ENCODE data around the gene FTH1. TPM values are rescaled to one million over a fixed set of nuclear protein-coding genes. Genes with fewer than 3 reads are reported as not detected.

The FTH1 gene
- total and polyA plus RNA-seq, 2 of the 13 experiments (the other 11 are each of a cell fraction or from before 2014, with no cell fraction given), result 607 to 760 TPM

DNA sequence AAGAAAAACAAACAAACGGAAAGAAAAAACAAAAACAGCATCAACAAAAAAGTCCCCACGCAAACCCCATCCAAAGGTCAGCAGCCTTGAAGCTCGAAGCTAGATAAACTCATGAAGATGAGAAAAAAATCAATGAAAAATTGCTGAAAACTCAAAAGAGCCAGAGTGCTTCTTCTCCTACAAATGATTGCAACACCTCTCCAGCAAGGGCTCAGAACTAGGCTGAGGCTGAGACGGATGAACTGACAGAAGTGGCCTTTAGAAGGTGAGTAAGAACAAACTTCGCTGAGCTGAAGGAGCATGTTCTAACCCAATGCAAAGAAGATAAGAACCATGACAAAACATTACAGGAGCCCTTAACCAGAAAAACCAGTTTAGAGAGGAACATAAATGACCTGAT is 18.4 kb upstream of the FTH1 start (continued):
- no peak for TF ChIP-seq SP1 (IDR thresholded peaks at IDR 0.05)
- no peak for TF ChIP-seq SP1 (CRISPR knock-in tag; IDR thresholded peaks at IDR 0.05)
- no peak for TF ChIP-seq SOX6 (IDR thresholded peaks at IDR 0.05)
- TF ChIP-seq SOX6 (CRISPR knock-in tag; IDR thresholded peaks at IDR 0.05), result peak; percentile 49; the same call in 1 of the 2 replicates
- TF ChIP-seq, protein P1, sequence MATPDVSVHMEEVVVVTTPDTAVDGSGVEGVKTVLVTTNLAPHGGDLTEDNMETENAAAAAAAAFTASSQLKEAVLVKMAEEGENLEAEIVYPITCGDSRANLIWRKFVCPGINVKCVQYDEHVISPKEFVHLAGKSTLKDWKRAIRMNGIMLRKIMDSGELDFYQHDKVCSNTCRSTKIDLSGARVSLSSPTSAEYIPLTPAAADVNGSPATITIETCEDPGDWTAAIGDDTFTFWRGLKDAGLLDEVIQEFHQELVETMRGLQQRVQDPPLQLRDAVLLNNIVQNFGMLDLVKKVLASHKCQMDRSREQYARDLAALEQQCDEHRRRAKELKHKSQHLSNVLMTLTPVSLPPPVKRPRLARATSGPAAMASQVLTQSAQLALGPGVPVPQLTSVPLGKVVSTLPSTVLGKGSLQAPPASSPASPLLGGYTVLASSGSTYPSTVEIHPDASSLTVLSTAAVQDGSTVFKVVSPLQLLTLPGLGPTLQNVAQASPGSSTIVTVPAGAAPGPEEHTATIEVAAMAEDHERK (CRISPR knock-in tag; IDR thresholded peaks at IDR 0.05; ENCODE audit: low read depth), result no peak
- TF ChIP-seq, protein P2, sequence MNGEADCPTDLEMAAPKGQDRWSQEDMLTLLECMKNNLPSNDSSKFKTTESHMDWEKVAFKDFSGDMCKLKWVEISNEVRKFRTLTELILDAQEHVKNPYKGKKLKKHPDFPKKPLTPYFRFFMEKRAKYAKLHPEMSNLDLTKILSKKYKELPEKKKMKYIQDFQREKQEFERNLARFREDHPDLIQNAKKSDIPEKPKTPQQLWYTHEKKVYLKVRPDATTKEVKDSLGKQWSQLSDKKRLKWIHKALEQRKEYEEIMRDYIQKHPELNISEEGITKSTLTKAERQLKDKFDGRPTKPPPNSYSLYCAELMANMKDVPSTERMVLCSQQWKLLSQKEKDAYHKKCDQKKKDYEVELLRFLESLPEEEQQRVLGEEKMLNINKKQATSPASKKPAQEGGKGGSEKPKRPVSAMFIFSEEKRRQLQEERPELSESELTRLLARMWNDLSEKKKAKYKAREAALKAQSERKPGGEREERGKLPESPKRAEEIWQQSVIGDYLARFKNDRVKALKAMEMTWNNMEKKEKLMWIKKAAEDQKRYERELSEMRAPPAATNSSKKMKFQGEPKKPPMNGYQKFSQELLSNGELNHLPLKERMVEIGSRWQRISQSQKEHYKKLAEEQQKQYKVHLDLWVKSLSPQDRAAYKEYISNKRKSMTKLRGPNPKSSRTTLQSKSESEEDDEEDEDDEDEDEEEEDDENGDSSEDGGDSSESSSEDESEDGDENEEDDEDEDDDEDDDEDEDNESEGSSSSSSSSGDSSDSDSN (CRISPR knock-in tag; IDR thresholded peaks at IDR 0.05), result no peak
- no peak for TF ChIP-seq POLR2AphosphoS2 (IDR thresholded peaks at IDR 0.05; ENCODE audit: low read depth, low read length)

DNA sequence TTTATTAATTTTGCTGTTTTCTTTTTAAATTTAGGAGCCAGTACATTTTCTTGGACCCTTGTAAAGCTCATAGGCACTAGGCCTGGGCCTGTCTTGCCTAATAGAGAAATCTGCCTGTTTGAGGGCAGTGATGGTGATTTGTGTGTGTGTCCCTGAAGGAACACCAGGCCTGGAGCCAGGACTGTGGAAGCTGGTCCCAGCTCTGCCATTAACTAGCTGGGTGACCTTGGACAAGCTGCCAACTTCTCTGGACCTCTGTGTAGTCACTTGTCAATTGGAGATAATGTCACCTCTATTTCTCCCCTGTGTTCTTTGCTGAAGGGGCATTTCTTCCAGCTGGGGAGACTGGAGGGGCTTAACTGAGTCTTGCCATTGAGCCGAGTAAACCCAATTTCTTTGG is 16.0 kb upstream of the FTH1 start:
- Histone ChIP-seq H3K4me3 (replicated peaks in 1 of 3; ENCODE audit: insufficient read depth in 1 of 3, low read depth in 2 of 3, low read length in 3 of 3) (no peak overlapping the region), H2AFZ (ENCODE audit: low read length) (no peak overlapping the region), H3K27ac (ENCODE audit: extremely low read length, insufficient read depth, low read length) (peak overlapping the region; percentile 46), H3K36me3 (replicated peaks in 1 of 2; ENCODE audit: control insufficient read depth in 1 of 2, insufficient read depth in 2 of 2, low read length in 2 of 2) (no peaks in the 10 kb centered on the region), H4K20me1 (ENCODE audit: insufficient read depth, low read length) (no peaks in the 10 kb centered on the region), H3K4me2 (ENCODE audit: low read depth, low read length) (no peak overlapping the region), H3K4me1 (ENCODE audit: insufficient read depth, low read length) (peaks cover 87% of the 10 kb centered on the region), H3K9me3 (ENCODE audit: low read length) (no peaks in the 10 kb centered on the region), H3K79me2 (ENCODE audit: insufficient read depth, low read length) (no peaks in the 10 kb centered on the region), H3K27me3 (ENCODE audit: control insufficient read depth in 1 of 2, insufficient read depth in 2 of 2, low read length in 2 of 2) (no peaks in the 10 kb centered on the region), H3K9ac (ENCODE audit: insufficient read depth, low read depth, low read length) (no peak overlapping the region)
- no peak for DNase-seq (ENCODE audit: low spot score)
- intact Hi-C loops (cut with micrococcal nuclease; ENCODE audit: unreplicated experiment), result no loop called here
- POLR2A ChIA-PET, result interaction anchor here (1.2 to 14.8 kb wide), 5 partner anchors 10 to 42 kb away, joined by 3 to 518 read pairs (median 170); partner anchors contain the start of gene FTH1
- no peak for FAIRE-seq
- BruUV-seq (replicated peaks), result no TSS peak
- in situ Hi-C loops (cut with HindIII; ENCODE audit: extremely low pct_ligation_motif_present, low pct_unique_long_range_greater_than_20kb), result no loop called here
- TF ChIP-seq ZBTB7B (CRISPR knock-in tag; IDR thresholded peaks at IDR 0.05), result 0 out of 2 replicates have a peak, but pooled peaks have one; percentile 41
- TF ChIP-seq ADNP (CRISPR knock-in tag; IDR thresholded peaks at IDR 0.05), result 0 out of 2 replicates have a peak, but pooled peaks have one; percentile 45
- TF ChIP-seq SOX13 (IDR thresholded peaks at IDR 0.05), result no peak
- TF ChIP-seq SOX13 (CRISPR knock-in tag; conservative IDR thresholded peaks at IDR 0.05 in 1 of 2, IDR thresholded peaks at IDR 0.05 in 1 of 2), result 0 out of 4 replicates have a peak, but pooled peaks of 1 of the 2 experiments have one; percentile 15
- no peak for TF ChIP-seq YY1 (IDR thresholded peaks at IDR 0.05; ENCODE audit: insufficient read depth, insufficient replicate concordance, low read depth, low read length)
- TF ChIP-seq ZNF644 (CRISPR knock-in tag; IDR thresholded peaks at IDR 0.05; ENCODE audit: low read depth), result peak; percentile 60; the same call in 1 of the 2 replicates
- peak; percentile 16 for TF ChIP-seq TEAD3 (CRISPR knock-in tag; optimal IDR thresholded peaks at IDR 0.05; ENCODE audit: borderline replicate concordance)
- no peak for TF ChIP-seq ZNF124 (CRISPR knock-in tag; IDR thresholded peaks at IDR 0.05)
- peak; percentile 28; the same call in 1 of the 2 replicates for TF ChIP-seq ZFY (CRISPR knock-in tag; IDR thresholded peaks at IDR 0.05)
- peak; percentile 88 for TF ChIP-seq ZNF768 (CRISPR knock-in tag; IDR thresholded peaks at IDR 0.05)
- TF ChIP-seq, protein P3, sequence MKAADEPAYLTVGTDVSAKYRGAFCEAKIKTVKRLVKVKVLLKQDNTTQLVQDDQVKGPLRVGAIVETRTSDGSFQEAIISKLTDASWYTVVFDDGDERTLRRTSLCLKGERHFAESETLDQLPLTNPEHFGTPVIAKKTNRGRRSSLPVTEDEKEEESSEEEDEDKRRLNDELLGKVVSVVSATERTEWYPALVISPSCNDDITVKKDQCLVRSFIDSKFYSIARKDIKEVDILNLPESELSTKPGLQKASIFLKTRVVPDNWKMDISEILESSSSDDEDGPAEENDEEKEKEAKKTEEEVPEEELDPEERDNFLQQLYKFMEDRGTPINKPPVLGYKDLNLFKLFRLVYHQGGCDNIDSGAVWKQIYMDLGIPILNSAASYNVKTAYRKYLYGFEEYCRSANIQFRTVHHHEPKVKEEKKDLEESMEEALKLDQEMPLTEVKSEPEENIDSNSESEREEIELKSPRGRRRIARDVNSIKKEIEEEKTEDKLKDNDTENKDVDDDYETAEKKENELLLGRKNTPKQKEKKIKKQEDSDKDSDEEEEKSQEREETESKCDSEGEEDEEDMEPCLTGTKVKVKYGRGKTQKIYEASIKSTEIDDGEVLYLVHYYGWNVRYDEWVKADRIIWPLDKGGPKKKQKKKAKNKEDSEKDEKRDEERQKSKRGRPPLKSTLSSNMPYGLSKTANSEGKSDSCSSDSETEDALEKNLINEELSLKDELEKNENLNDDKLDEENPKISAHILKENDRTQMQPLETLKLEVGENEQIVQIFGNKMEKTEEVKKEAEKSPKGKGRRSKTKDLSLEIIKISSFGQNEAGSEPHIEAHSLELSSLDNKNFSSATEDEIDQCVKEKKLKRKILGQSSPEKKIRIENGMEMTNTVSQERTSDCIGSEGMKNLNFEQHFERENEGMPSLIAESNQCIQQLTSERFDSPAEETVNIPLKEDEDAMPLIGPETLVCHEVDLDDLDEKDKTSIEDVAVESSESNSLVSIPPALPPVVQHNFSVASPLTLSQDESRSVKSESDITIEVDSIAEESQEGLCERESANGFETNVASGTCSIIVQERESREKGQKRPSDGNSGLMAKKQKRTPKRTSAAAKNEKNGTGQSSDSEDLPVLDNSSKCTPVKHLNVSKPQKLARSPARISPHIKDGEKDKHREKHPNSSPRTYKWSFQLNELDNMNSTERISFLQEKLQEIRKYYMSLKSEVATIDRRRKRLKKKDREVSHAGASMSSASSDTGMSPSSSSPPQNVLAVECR (CRISPR knock-in tag; IDR thresholded peaks at IDR 0.05; ENCODE audit: borderline replicate concordance), result 0 out of 2 replicates have a peak, but pooled peaks have one; percentile 11
- no peak for ATAC-seq
- 88% methylated on average over 1 of the region's 1 CpG for WGBS (ENCODE audit: low lambda C conversion rate)
- CTCF ChIA-PET (ENCODE audit: low intra/inter-chr PET ratio, low total read pairs), result no interaction called here

Data from HepG2 (cell line).